Endothelial cell of umbilical vein (primary cell): Measurements from ENCODE around the gene SLC26A8.

Source experiments
- POLR2A ChIP-seq: IDR thresholded peaks from 2 replicates; pipeline ENCODE4 v1.6.1; 2012; ENCODE audit warnings: low read depth, mild to moderate bottlenecking, control low read depth, low read length
- POLR2AphosphoS5 ChIP-seq: IDR thresholded peaks from 2 replicates; pipeline ENCODE4 v1.6.1; 2012; ENCODE audit warnings: low read depth, mild to moderate bottlenecking, control low read depth, low read length, moderate library complexity; ENCODE audit not compliant: insufficient read depth
- TF ChIP-seq, protein P1 (sequence below), 2 donors: IDR thresholded peaks; 1 replicate in 1 of 2; 2 replicates in 1 of 2; pipeline ENCODE4 v1.5.1; 2011; ENCODE audit warnings: low read length in 2 of 2, mild to moderate bottlenecking in 2 of 2, moderate library complexity in 2 of 2, control low read depth in 1 of 2, inconsistent platforms in 1 of 2, low read depth in 1 of 2; ENCODE audit not compliant: insufficient read depth in 1 of 2; ENCODE audit errors: extremely low read depth in 1 of 2

DNA sequence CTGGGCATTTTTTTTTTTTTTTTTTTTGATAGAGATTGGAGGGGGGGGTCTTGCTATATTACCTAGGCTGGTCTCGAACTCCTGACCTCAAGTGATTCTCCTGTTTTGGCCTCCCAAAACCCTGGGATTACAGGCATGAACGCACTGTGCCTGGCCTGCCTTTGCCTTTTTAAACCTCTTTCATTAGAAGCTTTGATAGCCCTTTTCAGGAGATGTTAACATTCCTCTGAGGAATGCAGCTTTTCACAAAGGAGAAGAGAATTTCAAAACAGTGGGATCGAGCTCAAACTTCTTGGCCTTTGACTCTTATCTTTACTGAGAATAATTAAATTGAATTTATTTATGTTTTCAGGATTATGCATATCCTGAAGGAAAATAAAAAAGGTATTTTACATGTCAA is 31.3 kb downstream of the SLC26A8 start:
- TF ChIP-seq, protein P1, sequence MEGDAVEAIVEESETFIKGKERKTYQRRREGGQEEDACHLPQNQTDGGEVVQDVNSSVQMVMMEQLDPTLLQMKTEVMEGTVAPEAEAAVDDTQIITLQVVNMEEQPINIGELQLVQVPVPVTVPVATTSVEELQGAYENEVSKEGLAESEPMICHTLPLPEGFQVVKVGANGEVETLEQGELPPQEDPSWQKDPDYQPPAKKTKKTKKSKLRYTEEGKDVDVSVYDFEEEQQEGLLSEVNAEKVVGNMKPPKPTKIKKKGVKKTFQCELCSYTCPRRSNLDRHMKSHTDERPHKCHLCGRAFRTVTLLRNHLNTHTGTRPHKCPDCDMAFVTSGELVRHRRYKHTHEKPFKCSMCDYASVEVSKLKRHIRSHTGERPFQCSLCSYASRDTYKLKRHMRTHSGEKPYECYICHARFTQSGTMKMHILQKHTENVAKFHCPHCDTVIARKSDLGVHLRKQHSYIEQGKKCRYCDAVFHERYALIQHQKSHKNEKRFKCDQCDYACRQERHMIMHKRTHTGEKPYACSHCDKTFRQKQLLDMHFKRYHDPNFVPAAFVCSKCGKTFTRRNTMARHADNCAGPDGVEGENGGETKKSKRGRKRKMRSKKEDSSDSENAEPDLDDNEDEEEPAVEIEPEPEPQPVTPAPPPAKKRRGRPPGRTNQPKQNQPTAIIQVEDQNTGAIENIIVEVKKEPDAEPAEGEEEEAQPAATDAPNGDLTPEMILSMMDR (IDR thresholded peaks at IDR 0.05; ENCODE audit: extremely low read depth in 1 of 2, insufficient read depth in 1 of 2, low read depth in 1 of 2, low read length in 2 of 2), result no peak
- no peak for TF ChIP-seq POLR2AphosphoS5
- TF ChIP-seq POLR2A, result no peak
